GM12878 (cell line): Measurements from ENCODE around the gene RAP2B. TPM values are rescaled to one million over a fixed set of nuclear protein-coding genes. Genes with fewer than 3 reads are reported as not detected.
A peak's percentile ranks its signal among the peaks of the same experiment; 100 is the strongest.

Experiments used
- ATAC-seq: fragments of 200-7000 bp; cut with Tn5 transposase; 3 replicates; pipeline ENCODE4 v1.9.1; 2020; ENCODE audit warnings: mild to moderate bottlenecking, moderate library complexity
- BruUV-seq: library from RNA; stranded (reverse); fragments of 400-500 nt; replicated peaks from 2 replicates; lab custom pipeline; 2021; lab: Mats Ljungman, UMichigan
- CTCF ChIA-PET: fragments of 300-600 bp; sonication (Branson Sonifier 250); formaldehyde crosslinking; extraction: SDS; loops from one replicate; lab custom pipeline; 2021; ENCODE audit warnings: inconsistent platforms; lab: Yijun Ruan, JAX
- POLR2A ChIA-PET: fragments of 350-600 bp; formaldehyde crosslinking; extraction: SDS; loops from one replicate; lab custom pipeline; 2021; ENCODE audit warnings: inconsistent platforms; lab: Charles Lee
- RAD21 ChIA-PET: fragments of 300-600 bp; sonication (Branson Sonifier 250); formaldehyde crosslinking; loops from one replicate; lab custom pipeline; 2023; ENCODE audit warnings: antibody characterized with exemption; ENCODE audit not compliant: unreplicated experiment; lab: Charles Lee
- SMC1A ChIA-PET: fragments of 300-600 bp; sonication (Branson Sonifier 250); formaldehyde crosslinking; loops from one replicate; lab custom pipeline; 2023; ENCODE audit not compliant: unreplicated experiment, uncharacterized antibody; lab: Charles Lee
- DNase-seq: peaks from one replicate; pipeline ENCODE4 v3.0.0-alpha.2; 2011; ENCODE audit warnings: low read depth, low spot score
- FAIRE-seq: peaks from 3 replicates; lab custom pipeline; 2011; peaks lifted over from hg19 to GRCh38; lab: Jason Lieb, UNC
- H2AFZ ChIP-seq: 2 replicates; pipeline ENCODE4 v1.6.0; 2011; ENCODE audit warnings: low read depth, low read length, control low read depth; ENCODE audit not compliant: control insufficient read depth
- H3K27ac ChIP-seq: 2 replicates; pipeline ENCODE4 v1.5.1; 2011; ENCODE audit warnings: control low read depth; ENCODE audit not compliant: control insufficient read depth, insufficient read depth
- H3K27me3 ChIP-seq, 2 experiments: replicated peaks in 1 of 2; 2 replicates each; pipeline versions ENCODE4 v1.6.0 to v1.6.1; 2011; ENCODE audit warnings: low read length in 1 of 2; ENCODE audit not compliant: control insufficient read depth in 2 of 2, insufficient read depth in 2 of 2
- H3K36me3 ChIP-seq, 2 experiments: 2 replicates each; pipeline ENCODE4 v1.5.1; 2011; ENCODE audit warnings: low read length in 1 of 2; ENCODE audit not compliant: control insufficient read depth in 2 of 2, insufficient read depth in 2 of 2
- H3K4me1 ChIP-seq: 2 replicates; pipeline ENCODE4 v1.6.1; 2011; ENCODE audit warnings: mild to moderate bottlenecking, low read length, moderate library complexity, mixed read lengths; ENCODE audit not compliant: control insufficient read depth, insufficient read depth
- H3K4me2 ChIP-seq: 2 replicates; pipeline ENCODE4 v1.6.0; 2011; ENCODE audit warnings: control low read depth; ENCODE audit not compliant: control insufficient read depth, insufficient read depth
- H3K4me3 ChIP-seq: fragments of 200-600 bp; sonication (generic); 2 replicates; pipeline ENCODE4 v1.5.1; 2016
- H3K79me2 ChIP-seq: 2 replicates; pipeline ENCODE4 v1.6.0; 2011; ENCODE audit warnings: low read length; ENCODE audit not compliant: control insufficient read depth, insufficient read depth
- H3K9ac ChIP-seq: 2 replicates; pipeline ENCODE4 v1.8.0; 2011; ENCODE audit warnings: low read length, control low read depth, mixed read lengths; ENCODE audit not compliant: control insufficient read depth, insufficient read depth
- H3K9me3 ChIP-seq: replicated peaks from 3 replicates; pipeline ENCODE4 v1.5.1; 2011; ENCODE audit warnings: mild to moderate bottlenecking, low read length; ENCODE audit not compliant: control insufficient read depth, insufficient read depth
- H4K20me1 ChIP-seq: 2 replicates; pipeline ENCODE4 v1.6.0; 2011; ENCODE audit not compliant: control insufficient read depth, insufficient read depth
- DPF2 ChIP-seq: fragments of 450-650 bp; IDR thresholded peaks from 2 replicates; pipeline ENCODE4 v1.6.1; 2017; ENCODE audit warnings: mild to moderate bottlenecking
- FOS ChIP-seq: IDR thresholded peaks from 3 replicates; pipeline ENCODE4 v1.6.1; 2011; ENCODE audit warnings: borderline replicate concordance; ENCODE audit not compliant: insufficient read length; ENCODE audit errors: extremely low read depth
- HDAC6 ChIP-seq: fragments of 200-600 bp; sonication (generic); IDR thresholded peaks from one replicate; pipeline ENCODE4 v1.8.0; 2017; ENCODE audit warnings: antibody characterized with exemption; ENCODE audit not compliant: unreplicated experiment
- JUND ChIP-seq: IDR thresholded peaks from 2 replicates; pipeline ENCODE4 v1.6.1; 2012; ENCODE audit warnings: low read depth, mild to moderate bottlenecking, low read length, improper control_type of control experiment, moderate library complexity
- MTA2 ChIP-seq: fragments of 450-650 bp; IDR thresholded peaks from 2 replicates; pipeline ENCODE4 v1.6.1; 2016; ENCODE audit warnings: low read depth, mild to moderate bottlenecking, moderate library complexity
- NBN ChIP-seq: fragments of 450-650 bp; IDR thresholded peaks from 2 replicates; pipeline ENCODE4 v1.6.1; 2016
- NR2F1 ChIP-seq: fragments of 450-650 bp; conservative IDR thresholded peaks from 2 replicates; pipeline ENCODE4 v1.6.1; 2017; ENCODE audit warnings: mild to moderate bottlenecking
- ZNF24 ChIP-seq: fragments of 450-650 bp; IDR thresholded peaks from 2 replicates; pipeline ENCODE4 v1.6.1; 2017; ENCODE audit warnings: antibody characterized with exemption, mild to moderate bottlenecking
- WGBS: methylation state at CpG from one replicate; pipeline ENCODE4 v1.1.6; 2016; ENCODE audit warnings: low lambda C conversion rate; ENCODE audit not compliant: insufficient replicate concordance, insufficient coverage; ENCODE audit errors: missing lambda C conversion rate; 5-methylcytosine and 5-hydroxymethylcytosine counted together
- in situ Hi-C: fragments of 300-500 bp; cut with MboI; formaldehyde crosslinking; loops from 9 replicates; pipeline ENCODE4 v1.14.3; 2018; ENCODE audit warnings: mixed read lengths
- intact Hi-C: fragments of 100-400 bp; cut with micrococcal nuclease; formaldehyde crosslinking; loops from one replicate; pipeline ENCODE4 v1.14.2; 2022; ENCODE audit not compliant: unreplicated experiment
- polyA plus RNA-seq, 11 experiments: library from polyadenylated mRNA; depleted of rRNA in 4 of 11; unstranded in 6 of 11; stranded (reverse) in 5 of 11; fragments of >200 nt; fragmentation: Nextera tagmentation in 4 of 11; fragmentation: Illumina TruSeq in 1 of 11; extraction: Ambion mirVana in 4 of 11; extraction: Trizol in 1 of 11; gene quantifications; 1 replicate in 1 of 11; 2 replicates in 10 of 11; pipeline versions ENCODE4 v1.2.1 to v1.2.3, GENCODE V29; 2011 to 2016; ENCODE audit warnings: inconsistent platforms in 2 of 11, missing spikeins in 2 of 11, low read depth in 1 of 11
- total RNA-seq, 4 experiments: library from RNA; depleted of rRNA in 3 of 4; stranded (reverse); fragments of >200 nt in 3 of 4; fragmentation: Illumina TruSeq in 1 of 4; extraction: Trizol in 1 of 4; gene quantifications; 2 replicates each; pipeline versions ENCODE4 v1.2.1 to v1.2.3, GENCODE V29; 2013 to 2021
- TF ChIP-seq, protein P1 (sequence below): fragments of 450-650 bp; IDR thresholded peaks from 2 replicates; pipeline ENCODE4 v1.6.1; 2017; ENCODE audit warnings: low read depth, mild to moderate bottlenecking, moderate library complexity
- TF ChIP-seq, protein P2 (sequence below): IDR thresholded peaks from 2 replicates; pipeline ENCODE4 v1.6.1; 2011; ENCODE audit warnings: borderline replicate concordance, low read depth, mild to moderate bottlenecking, moderate library complexity, mixed read lengths, low read length; ENCODE audit not compliant: insufficient read depth; ENCODE audit errors: extremely low read length
- TF ChIP-seq, protein P3 (sequence below): fragments of 450-650 bp; IDR thresholded peaks from 2 replicates; pipeline ENCODE4 v1.6.1; 2016; ENCODE audit warnings: mild to moderate bottlenecking
- TF ChIP-seq, protein P4 (sequence below): fragments of 450-650 bp; conservative IDR thresholded peaks from 2 replicates; pipeline ENCODE4 v1.6.1; 2017; ENCODE audit warnings: mild to moderate bottlenecking, moderate library complexity
- TF ChIP-seq, protein P5 (sequence below): IDR thresholded peaks from 2 replicates; pipeline ENCODE4 v1.6.1; 2012; ENCODE audit warnings: low read length, inconsistent platforms

Gene RAP2B
- total and polyA plus RNA-seq, 10 of the 15 experiments (the other 5 are each of a cell fraction or from before 2014, with no cell fraction given), result 5.9 to 21.3 (median 12.0) TPM

DNA sequence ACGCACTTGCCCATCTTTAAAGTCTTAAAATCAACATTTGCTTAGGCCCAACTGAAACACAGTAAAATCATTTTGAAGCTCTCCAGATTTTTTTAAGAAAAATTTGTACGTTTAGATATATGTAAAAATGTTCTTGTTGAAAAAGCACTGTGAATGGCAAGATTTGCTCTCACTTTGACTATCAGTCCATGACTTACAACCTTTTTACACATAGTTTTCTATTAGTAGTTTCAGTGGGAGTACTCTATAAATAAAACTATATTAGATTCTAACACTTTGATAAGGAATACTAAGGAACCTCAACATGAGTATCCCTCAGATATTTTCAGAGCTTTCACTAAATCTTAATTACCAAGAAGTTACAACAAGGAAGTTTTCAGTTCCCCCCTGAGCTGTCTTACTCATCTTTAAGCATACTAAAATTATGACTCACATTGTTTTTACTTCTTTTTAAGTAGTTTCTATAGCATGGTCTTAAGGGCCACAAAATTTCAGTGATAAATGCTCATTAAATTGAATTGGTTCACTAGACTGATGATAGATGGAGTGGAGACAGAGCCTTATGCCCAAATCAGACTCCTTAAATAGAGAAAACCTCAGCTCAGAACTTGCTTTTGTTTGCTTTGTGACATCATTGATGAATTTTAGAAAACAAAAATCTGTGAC, 31.6 kb upstream of the RAP2B start:
- POLR2A ChIA-PET, result interaction anchor here (0.6 to 2.1 kb wide), 5 partner anchors 12 to 320 kb away, joined by 4 to 10 read pairs (median 6); no protein-coding TSS in a partner anchor
- TF ChIP-seq, protein P1, sequence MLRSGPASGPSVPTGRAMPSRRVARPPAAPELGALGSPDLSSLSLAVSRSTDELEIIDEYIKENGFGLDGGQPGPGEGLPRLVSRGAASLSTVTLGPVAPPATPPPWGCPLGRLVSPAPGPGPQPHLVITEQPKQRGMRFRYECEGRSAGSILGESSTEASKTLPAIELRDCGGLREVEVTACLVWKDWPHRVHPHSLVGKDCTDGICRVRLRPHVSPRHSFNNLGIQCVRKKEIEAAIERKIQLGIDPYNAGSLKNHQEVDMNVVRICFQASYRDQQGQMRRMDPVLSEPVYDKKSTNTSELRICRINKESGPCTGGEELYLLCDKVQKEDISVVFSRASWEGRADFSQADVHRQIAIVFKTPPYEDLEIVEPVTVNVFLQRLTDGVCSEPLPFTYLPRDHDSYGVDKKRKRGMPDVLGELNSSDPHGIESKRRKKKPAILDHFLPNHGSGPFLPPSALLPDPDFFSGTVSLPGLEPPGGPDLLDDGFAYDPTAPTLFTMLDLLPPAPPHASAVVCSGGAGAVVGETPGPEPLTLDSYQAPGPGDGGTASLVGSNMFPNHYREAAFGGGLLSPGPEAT, result peak; percentile 69
- TF ChIP-seq, protein P2, sequence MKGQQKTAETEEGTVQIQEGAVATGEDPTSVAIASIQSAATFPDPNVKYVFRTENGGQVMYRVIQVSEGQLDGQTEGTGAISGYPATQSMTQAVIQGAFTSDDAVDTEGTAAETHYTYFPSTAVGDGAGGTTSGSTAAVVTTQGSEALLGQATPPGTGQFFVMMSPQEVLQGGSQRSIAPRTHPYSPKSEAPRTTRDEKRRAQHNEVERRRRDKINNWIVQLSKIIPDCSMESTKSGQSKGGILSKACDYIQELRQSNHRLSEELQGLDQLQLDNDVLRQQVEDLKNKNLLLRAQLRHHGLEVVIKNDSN, result no peak
- no peak for TF ChIP-seq JUND
- TF ChIP-seq FOS, result no peak
- TF ChIP-seq DPF2, result peak; percentile 92
- TF ChIP-seq, protein P3, sequence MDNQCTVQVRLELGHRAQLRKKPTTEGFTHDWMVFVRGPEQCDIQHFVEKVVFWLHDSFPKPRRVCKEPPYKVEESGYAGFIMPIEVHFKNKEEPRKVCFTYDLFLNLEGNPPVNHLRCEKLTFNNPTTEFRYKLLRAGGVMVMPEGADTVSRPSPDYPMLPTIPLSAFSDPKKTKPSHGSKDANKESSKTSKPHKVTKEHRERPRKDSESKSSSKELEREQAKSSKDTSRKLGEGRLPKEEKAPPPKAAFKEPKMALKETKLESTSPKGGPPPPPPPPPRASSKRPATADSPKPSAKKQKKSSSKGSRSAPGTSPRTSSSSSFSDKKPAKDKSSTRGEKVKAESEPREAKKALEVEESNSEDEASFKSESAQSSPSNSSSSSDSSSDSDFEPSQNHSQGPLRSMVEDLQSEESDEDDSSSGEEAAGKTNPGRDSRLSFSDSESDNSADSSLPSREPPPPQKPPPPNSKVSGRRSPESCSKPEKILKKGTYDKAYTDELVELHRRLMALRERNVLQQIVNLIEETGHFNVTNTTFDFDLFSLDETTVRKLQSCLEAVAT, result no peak
- TF ChIP-seq MTA2, result peak; percentile 99
- TF ChIP-seq ZNF24, result peak; percentile 78; the same call in 1 of the 2 replicates
- TF ChIP-seq HDAC6, result no peak
- TF ChIP-seq, protein P4, sequence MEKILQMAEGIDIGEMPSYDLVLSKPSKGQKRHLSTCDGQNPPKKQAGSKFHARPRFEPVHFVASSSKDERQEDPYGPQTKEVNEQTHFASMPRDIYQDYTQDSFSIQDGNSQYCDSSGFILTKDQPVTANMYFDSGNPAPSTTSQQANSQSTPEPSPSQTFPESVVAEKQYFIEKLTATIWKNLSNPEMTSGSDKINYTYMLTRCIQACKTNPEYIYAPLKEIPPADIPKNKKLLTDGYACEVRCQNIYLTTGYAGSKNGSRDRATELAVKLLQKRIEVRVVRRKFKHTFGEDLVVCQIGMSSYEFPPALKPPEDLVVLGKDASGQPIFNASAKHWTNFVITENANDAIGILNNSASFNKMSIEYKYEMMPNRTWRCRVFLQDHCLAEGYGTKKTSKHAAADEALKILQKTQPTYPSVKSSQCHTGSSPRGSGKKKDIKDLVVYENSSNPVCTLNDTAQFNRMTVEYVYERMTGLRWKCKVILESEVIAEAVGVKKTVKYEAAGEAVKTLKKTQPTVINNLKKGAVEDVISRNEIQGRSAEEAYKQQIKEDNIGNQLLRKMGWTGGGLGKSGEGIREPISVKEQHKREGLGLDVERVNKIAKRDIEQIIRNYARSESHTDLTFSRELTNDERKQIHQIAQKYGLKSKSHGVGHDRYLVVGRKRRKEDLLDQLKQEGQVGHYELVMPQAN, result no peak
- TF ChIP-seq, protein P5, sequence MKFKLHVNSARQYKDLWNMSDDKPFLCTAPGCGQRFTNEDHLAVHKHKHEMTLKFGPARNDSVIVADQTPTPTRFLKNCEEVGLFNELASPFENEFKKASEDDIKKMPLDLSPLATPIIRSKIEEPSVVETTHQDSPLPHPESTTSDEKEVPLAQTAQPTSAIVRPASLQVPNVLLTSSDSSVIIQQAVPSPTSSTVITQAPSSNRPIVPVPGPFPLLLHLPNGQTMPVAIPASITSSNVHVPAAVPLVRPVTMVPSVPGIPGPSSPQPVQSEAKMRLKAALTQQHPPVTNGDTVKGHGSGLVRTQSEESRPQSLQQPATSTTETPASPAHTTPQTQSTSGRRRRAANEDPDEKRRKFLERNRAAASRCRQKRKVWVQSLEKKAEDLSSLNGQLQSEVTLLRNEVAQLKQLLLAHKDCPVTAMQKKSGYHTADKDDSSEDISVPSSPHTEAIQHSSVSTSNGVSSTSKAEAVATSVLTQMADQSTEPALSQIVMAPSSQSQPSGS, result peak; percentile 63
- TF ChIP-seq NR2F1, result 0 out of 2 replicates have a peak, but pooled peaks have one; percentile 28
- TF ChIP-seq NBN, result peak; percentile 43; the same call in 1 of the 2 replicates

More for the DNA sequence above, 31.6 kb upstream of the RAP2B start:
- DNase-seq, result peak; percentile 72
- Histone ChIP-seq H3K9ac (no peak overlapping the region), H3K4me3 (no peak overlapping the region), H3K4me2 (peak overlapping the region; percentile 50), H3K79me2 (no peaks in the 10 kb centered on the region), H4K20me1 (no peaks in the 10 kb centered on the region), H3K9me3 (no peaks in the 10 kb centered on the region; the same call in 1 of the 3 replicates), H2AFZ (peak overlapping the region; percentile 33; the same call in 1 of the 2 replicates), H3K4me1 (peaks cover 9% of the 10 kb centered on the region; the same call in 1 of the 2 replicates), H3K27ac (peak overlapping the region; percentile 42), H3K27me3 (no peaks in the 10 kb centered on the region), H3K36me3 (no peaks in the 10 kb centered on the region)
- WGBS, result 14% methylated on average over 2 of the region's 2 CpGs
- ChIA-PET CTCF (interaction anchor here (0.8 to 1.8 kb wide), 5 partner anchors 8 to 843 kb away, joined by 3 to 6 read pairs (median 3); no protein-coding TSS in a partner anchor), SMC1A (interaction anchor here (1.1 to 2.6 kb wide), 7 partner anchors 10 to 88 kb away, joined by 3 to 15 read pairs (median 3); partner anchors contain the start of gene RAP2B), RAD21 (interaction anchor here (0.8 to 1.2 kb wide), 4 partner anchors 29 to 97 kb away, joined by 3 to 8 read pairs (median 4); no protein-coding TSS in a partner anchor)
- FAIRE-seq, result peak; percentile 70
- intact Hi-C loops (no loop called here), in situ Hi-C loops (no loop called here)
- ATAC-seq, result peak; percentile 97
- BruUV-seq, result no TSS peak
